Dendritic cell treated with granulocyte-macrophage colony-stimulating factor and Interleukin-4, amounts not matched to agents 40 ng/mL and 50 ng/mL, for 4 days (primary cell): ENCODE measurements around the gene DDX59.

ENCODE experiments used
- H3K27ac Mint-ChIP-seq: one replicate; pipeline ENCODE4 v1.8.0; 2022; ENCODE audit warnings: mild to moderate bottlenecking, mixed read lengths
- H3K27me3 Mint-ChIP-seq: one replicate; pipeline ENCODE4 v1.8.0; 2022; ENCODE audit warnings: mild to moderate bottlenecking, mixed read lengths
- H3K36me3 Mint-ChIP-seq: one replicate; pipeline ENCODE4 v1.8.0; 2022; ENCODE audit warnings: low read depth, mixed read lengths
- H3K4me1 Mint-ChIP-seq: one replicate; pipeline ENCODE4 v1.8.0; 2022; ENCODE audit warnings: low read depth, mixed read lengths
- H3K4me3 Mint-ChIP-seq: one replicate; pipeline ENCODE4 v1.8.0; 2022; ENCODE audit warnings: mild to moderate bottlenecking, moderate library complexity, mixed read lengths
- H3K9me3 Mint-ChIP-seq: one replicate; pipeline ENCODE4 v1.8.0; 2022; ENCODE audit warnings: mixed read lengths
- intact Hi-C: fragments of 100-400 bp; cut with micrococcal nuclease; formaldehyde crosslinking; loops from one replicate; pipeline ENCODE4 v1.15.0; 2022

DDX59 gene

DNA sequence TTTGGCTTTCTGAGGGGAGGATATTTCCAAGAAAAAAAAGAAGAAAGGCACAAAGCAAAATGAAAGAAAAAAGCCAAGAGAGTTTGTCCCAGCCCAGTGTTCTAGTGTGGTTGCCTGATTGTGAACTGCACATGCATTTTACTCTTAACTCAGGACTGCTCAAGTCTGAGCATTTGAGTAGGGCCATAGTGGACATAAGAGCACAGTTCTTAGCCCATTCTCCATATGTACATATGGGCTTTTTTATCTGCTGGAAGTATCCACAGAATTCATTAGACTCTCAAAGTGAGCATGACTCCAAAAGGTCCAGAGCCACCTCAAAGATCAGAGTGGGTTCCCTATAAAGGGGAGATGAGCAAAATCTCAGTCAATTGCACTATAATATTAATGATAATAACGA is 13.6 kb upstream of the DDX59 start:
- H3K4me3 Mint-ChIP-seq: no peak overlapping the region
- no peak overlapping the region for H3K27ac Mint-ChIP-seq
- H3K27me3 Mint-ChIP-seq: no peaks in the 10 kb centered on the region
- intact Hi-C loops: no loop called here
- no peaks in the 10 kb centered on the region for H3K36me3 Mint-ChIP-seq
- H3K9me3 Mint-ChIP-seq: no peaks in the 10 kb centered on the region
- H3K4me1 Mint-ChIP-seq: no peaks in the 10 kb centered on the region

DNA sequence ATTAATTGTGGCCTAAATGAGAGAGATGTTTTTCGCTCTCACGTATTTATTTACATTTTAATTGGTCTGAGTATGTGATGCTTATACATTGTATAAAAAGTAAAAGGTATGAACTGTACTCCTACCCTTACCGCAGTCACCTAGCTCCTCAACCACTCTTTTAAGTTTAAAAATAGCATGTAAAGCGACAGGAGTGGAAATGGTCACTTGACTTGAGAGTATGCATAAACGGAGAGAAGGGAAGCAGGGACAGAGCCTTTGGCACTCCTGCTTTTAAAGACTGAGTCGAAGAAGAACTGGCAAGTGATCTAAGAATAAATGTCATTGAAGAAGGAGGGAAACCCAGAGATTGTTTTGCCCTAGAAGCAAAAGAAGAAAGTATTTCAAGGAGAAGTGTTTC is 11.5 kb upstream of the DDX59 start:
- intact Hi-C loops: no loop called here
- no peaks in the 10 kb centered on the region for H3K4me1 Mint-ChIP-seq
- H3K9me3 Mint-ChIP-seq: no peaks in the 10 kb centered on the region
- no peaks in the 10 kb centered on the region for H3K36me3 Mint-ChIP-seq
- no peak overlapping the region for H3K4me3 Mint-ChIP-seq
- H3K27me3 Mint-ChIP-seq: no peaks in the 10 kb centered on the region
- H3K27ac Mint-ChIP-seq: no peak overlapping the region

DNA sequence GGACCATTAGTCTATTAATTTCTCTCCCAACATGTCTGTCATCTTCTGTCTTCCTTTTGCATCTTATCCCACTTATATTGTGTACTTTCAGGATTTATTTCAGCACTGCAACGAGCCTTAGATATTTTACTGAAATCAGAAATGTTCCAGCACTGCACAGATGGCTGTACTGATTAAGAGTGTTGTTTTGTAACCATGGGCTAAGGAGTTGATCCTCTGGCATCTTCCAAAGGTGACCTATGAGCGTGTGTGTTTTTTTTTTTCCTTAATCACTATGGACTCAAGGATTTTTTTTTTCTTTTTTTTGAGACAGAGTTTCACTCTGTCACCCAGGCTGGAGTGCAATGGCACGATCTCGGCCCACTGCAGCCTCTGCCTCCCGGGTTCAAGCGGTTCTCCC is 7.1 kb upstream of the DDX59 start:
- intact Hi-C loops: loop anchor here (10.0 kb wide), 1 partner anchor 128 kb away; no protein-coding TSS in a partner anchor
- Mint-ChIP-seq H3K27me3 (no peaks in the 10 kb centered on the region), H3K4me1 (peaks cover 13% of the 10 kb centered on the region), H3K9me3 (no peaks in the 10 kb centered on the region), H3K4me3 (no peak overlapping the region), H3K36me3 (no peaks in the 10 kb centered on the region), H3K27ac (no peak overlapping the region)

DNA sequence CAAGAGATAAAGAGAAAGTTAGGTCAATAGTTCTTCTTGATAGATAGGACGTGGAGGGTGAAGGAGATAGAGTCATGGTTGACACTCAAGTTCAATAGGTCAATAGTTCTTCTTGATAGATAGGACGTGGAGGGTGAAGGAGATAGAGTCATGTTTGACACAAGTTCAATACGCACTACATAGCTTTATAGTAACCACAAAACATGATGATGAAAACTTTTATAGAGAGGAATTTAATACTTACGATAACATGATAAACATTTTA is 5.8 kb upstream of the DDX59 start:
- intact Hi-C loops: loop anchor here (10.0 kb wide), 1 partner anchor 129 kb away; no protein-coding TSS in a partner anchor
- no peaks in the 10 kb centered on the region for H3K36me3 Mint-ChIP-seq
- no peaks in the 10 kb centered on the region for H3K9me3 Mint-ChIP-seq
- no peak overlapping the region for H3K27ac Mint-ChIP-seq
- H3K4me3 Mint-ChIP-seq: no peak overlapping the region
- no peaks in the 10 kb centered on the region for H3K27me3 Mint-ChIP-seq
- H3K4me1 Mint-ChIP-seq: peaks cover 25% of the 10 kb centered on the region

DNA sequence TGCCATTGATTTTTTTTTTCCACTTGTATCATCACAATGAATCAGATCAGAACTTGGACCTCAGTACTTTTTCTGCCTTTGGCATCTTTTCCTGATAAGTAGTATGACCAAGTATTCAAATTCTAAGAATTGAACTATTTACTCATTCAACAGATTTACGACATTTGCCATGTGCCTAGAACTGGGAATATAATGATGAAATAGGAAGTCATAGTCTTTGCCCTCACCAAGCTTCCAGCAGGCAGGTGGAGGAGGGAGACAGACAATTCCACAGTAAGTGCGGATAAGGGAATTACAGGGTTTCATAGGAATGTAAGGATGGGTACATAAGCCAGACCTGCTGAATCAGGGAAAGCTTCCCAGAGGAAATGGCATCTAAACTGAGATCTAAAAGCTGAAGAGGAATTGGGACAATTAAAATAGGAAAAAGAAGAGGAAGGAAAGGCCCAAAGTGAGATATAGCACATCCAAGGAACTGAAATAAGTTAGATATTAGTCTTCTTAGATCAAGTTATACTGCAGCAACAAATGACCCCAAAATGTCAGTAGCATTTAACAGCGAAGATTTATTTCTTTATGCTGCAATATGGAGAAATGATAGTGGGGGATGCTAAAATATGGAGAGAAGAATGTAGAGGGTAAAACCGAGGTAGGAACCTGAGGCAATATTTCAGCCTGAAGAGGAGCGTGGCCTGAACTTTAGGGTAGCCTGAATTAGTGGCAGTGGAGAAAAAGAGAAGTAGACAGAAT is 5.3 kb upstream of the DDX59 start:
- H3K36me3 Mint-ChIP-seq: no peaks in the 10 kb centered on the region
- no peak overlapping the region for H3K4me3 Mint-ChIP-seq
- H3K27me3 Mint-ChIP-seq: no peaks in the 10 kb centered on the region
- H3K4me1 Mint-ChIP-seq: peaks cover 26% of the 10 kb centered on the region
- no peak overlapping the region for H3K27ac Mint-ChIP-seq
- intact Hi-C loops: loop anchor here (10.0 kb wide), 1 partner anchor 130 kb away; no protein-coding TSS in a partner anchor
- H3K9me3 Mint-ChIP-seq: no peaks in the 10 kb centered on the region

DNA sequence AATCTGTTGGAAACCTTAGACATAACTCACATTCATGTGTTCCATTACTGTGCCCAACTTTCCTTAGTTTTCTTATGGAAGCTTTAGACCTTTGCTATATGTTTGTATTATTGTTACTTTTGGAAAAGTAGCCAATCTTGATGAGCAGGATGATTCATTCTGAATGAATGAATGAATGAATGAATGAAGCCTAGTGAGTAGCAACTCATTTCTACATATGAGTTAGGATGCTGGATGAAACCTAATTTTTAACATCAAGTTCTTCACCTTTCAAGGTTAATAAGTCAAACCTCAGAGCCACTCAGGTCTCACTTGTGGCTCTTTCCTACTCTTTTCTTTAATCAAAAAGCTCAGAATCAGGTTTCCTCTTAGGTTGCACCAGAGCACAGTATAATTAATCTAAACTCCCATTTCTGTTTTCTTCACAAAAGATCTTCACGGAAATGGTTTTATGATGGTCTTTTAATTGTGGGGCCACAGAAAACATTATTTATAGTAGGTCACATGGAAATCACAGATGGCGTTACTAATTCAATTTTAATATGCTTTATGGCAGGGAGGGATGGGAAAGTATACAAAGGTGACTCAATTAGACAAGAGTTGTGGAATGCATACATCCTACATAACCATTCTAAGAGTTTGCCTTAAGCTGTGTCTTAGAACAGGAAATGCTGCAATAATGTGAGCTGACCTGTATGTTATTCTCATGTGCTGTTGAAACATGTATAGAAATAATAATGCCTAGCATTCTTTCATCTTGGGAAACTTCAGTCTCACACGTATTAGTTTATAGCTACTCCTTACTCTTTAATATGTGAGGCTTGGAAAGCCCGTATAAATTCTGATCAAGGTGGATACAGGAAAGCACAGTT is 4.5 kb upstream of the DDX59 start:
- no peak overlapping the region for H3K27ac Mint-ChIP-seq
- H3K4me3 Mint-ChIP-seq: no peak overlapping the region
- no peaks in the 10 kb centered on the region for H3K36me3 Mint-ChIP-seq
- no peaks in the 10 kb centered on the region for H3K9me3 Mint-ChIP-seq
- H3K27me3 Mint-ChIP-seq: no peaks in the 10 kb centered on the region
- peaks cover 26% of the 10 kb centered on the region for H3K4me1 Mint-ChIP-seq
- intact Hi-C loops: loop anchor here (10.0 kb wide), 1 partner anchor 131 kb away; no protein-coding TSS in a partner anchor

DNA sequence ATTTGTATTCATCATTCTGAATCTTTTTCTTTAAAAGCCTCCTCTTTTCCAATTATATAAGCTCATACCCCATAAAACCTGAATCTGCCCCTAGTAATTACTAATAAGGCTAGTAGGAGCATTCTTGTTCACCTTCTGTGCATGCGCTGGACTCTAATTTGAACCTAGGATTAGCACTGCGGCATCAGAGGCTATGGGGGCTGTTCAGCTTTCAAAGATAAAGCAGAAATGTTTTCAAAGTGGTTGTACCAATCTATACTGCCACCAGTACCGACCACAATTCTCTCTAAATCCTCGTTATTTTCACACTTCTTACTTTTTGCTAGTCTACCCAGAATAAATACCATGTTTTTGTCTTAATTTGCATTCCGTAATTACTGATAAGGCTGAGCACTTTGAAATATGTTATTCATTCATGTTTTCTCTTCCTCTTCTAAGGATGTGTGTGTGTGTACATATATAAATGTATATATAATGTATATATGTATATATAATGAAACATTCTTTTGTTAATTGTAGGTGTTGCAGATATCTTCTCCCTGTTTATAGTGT is 1.6 kb upstream of the DDX59 start:
- Mint-ChIP-seq H3K27me3 (no peaks in the 10 kb centered on the region), H3K9me3 (no peaks in the 10 kb centered on the region), H3K36me3 (peaks cover 4% of the 10 kb centered on the region), H3K4me3 (no peak overlapping the region), H3K4me1 (peaks cover 37% of the 10 kb centered on the region), H3K27ac (no peak overlapping the region)
- intact Hi-C loops: loop anchor here (2.0 to 10.0 kb wide), 2 partner anchors 51 to 133 kb away; partner anchors contain the start of gene KIF14

DNA sequence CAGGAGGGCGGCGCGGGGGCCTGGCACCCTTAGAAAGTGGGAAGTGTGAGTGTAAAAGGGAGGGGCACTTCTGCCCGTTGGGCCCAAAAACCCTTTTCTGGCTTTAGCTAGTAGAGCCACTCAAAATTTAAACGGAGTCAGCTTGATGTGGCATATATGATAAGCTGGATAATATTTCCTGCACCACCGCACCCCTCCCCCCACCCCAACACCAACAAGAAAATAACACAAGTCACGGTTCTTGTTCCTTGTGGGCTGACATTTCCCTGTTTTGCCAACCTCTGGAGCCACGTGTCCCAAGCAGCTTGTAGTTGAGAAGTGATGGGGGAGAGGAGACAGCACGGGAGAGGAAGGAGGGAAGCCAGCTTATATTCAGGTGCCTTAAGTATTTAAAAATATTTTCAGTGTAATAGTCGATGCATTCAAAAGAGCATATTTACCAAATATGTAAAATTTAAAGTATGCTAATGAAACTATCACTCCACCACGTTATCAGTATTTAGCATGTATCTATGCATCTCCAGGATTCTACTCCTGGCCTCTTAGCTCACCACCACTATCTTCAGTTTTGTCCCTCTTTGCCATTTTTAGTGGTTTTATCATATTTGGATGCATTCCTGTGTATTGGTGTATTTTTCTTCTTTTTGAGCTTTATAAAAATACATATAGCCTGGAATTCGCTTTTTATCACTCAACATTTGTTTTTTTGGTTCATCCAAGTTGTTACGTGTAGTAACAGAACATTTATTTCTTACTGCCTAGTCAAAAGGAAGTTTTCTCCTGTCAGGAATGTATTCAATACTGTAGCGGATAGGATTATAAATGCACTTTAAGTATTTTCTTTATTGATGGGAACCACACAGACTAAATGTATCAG is 773 bp upstream of the DDX59 start:
- H3K9me3 Mint-ChIP-seq: no peaks in the 10 kb centered on the region
- H3K27me3 Mint-ChIP-seq: no peaks in the 10 kb centered on the region
- peaks cover 42% of the 10 kb centered on the region for H3K4me1 Mint-ChIP-seq
- intact Hi-C loops: loop anchor here (2.0 to 10.0 kb wide), 2 partner anchors 50 to 134 kb away; partner anchors contain the start of gene KIF14
- H3K4me3 Mint-ChIP-seq: peak overlapping the region; percentile 93
- H3K36me3 Mint-ChIP-seq: peaks cover 10% of the 10 kb centered on the region
- H3K27ac Mint-ChIP-seq: peak overlapping the region; percentile 98

DNA sequence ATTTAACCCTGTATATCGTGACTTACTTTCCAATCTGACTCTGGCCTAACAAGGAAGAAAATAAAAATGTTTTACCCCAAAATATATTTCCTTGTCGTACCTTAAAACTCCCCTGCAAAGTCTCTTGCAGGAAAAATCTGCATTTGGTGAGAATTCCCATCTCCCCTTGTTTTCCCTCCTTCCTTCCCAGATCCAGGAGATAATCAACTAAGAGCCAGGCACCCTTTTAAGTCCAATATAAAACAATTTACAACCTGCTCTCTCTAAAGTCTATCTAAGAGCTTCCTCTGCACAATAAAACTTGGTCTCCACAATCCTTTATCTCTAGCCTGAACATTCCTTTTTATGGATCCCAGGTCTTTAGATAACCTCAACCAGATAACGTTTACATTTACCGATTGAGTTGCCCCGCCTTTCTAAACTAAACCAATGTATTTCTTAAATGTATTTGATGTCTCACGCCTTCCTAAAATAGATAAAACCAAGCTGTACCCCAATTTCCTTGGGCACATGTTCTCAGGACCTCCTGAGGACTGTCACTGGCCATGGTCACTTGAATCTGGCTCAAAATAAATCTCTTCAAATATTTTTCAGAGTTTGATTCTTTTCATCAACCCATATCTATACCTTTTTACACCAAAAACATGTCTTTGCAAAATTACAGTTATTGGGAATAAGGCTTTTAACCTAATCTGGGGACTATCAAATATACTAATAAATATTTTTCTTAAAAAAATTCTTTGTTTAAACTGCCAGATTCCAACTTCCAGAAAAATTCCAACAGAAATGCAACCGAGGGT is 993 bp downstream of the DDX59 start:
- Mint-ChIP-seq H3K36me3 (peaks cover 25% of the 10 kb centered on the region), H3K4me1 (peaks cover 42% of the 10 kb centered on the region), H3K9me3 (no peaks in the 10 kb centered on the region), H3K4me3 (peak overlapping the region; percentile 93), H3K27ac (peak overlapping the region; percentile 98), H3K27me3 (no peaks in the 10 kb centered on the region)
- intact Hi-C loops: loop anchor here (1.0 to 5.0 kb wide), 3 partner anchors 14 to 69 kb away; partner anchors contain the start of gene CAMSAP2

DNA sequence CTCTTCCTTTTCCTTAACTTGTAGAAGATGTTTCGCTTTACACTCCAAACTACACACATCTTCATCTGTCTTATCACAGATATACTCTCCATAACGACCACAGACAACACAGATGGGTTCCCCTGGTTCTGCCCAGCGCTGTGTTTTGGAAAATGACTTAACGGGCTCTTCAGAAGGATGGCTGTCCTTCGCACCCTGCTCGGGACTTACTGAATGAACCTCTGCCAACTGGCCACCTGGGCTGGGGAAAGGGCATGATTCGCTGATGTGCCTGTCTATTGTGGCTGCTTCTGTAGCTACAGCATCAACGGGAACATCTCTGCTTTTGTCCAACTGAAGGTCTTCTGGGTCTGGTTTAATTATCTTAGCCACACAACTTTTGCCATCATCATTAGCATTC is 3.4 kb downstream of the DDX59 start:
- H3K4me3 Mint-ChIP-seq: no peak overlapping the region
- H3K27me3 Mint-ChIP-seq: no peaks in the 10 kb centered on the region
- intact Hi-C loops: loop anchor here (5.0 kb wide), 1 partner anchor 71 kb away; the partner anchor contains the start of gene CAMSAP2
- H3K4me1 Mint-ChIP-seq: peaks cover 49% of the 10 kb centered on the region
- no peaks in the 10 kb centered on the region for H3K9me3 Mint-ChIP-seq
- peak overlapping the region; percentile 35 for H3K27ac Mint-ChIP-seq
- H3K36me3 Mint-ChIP-seq: peaks cover 46% of the 10 kb centered on the region

DNA sequence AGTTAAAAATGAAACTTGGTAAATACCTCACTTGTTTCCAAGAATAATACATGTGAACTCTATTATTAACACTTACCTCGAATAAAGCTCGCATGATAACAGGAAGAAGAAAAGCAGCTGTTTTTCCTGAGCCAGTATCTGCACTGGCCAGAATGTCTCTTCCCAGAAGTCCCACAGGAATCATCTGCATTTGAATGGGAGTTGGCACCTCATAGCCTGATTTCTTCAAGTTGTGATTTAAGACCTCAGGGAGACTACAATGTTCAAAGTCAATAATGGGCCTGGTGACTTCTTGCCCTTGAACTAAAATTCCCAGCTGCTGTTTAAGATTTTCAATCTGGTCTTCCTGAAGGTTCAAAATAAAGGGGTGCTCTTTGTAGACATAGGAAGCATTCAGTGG is 3.8 kb downstream of the DDX59 start:
- Mint-ChIP-seq H3K9me3 (no peaks in the 10 kb centered on the region), H3K27me3 (no peaks in the 10 kb centered on the region), H3K4me3 (no peak overlapping the region), H3K27ac (peak overlapping the region; percentile 35), H3K4me1 (peaks cover 46% of the 10 kb centered on the region), H3K36me3 (peaks cover 50% of the 10 kb centered on the region)
- intact Hi-C loops: loop anchor here (5.0 kb wide), 1 partner anchor 71 kb away; the partner anchor contains the start of gene CAMSAP2

DNA sequence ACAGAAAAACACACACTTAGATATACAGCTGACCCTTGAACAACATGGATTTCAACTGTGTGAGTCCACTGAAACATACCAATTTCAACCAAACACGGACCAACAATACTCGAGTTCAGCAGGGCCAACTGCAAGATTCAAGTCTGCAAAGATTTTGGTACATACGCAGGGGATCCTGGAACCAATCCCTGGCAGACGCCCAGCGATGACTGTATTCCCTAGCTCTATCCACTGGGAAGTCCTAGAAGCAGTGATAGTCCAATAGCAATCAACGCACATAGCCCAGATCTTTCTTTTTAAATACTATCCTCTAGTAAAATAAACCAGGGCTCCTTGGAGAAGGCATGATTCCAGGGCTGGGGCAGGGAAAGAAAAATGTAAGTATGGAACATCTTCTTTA is 9.0 kb downstream of the DDX59 start:
- H3K27ac Mint-ChIP-seq: no peak overlapping the region
- peaks cover 44% of the 10 kb centered on the region for H3K4me1 Mint-ChIP-seq
- no peaks in the 10 kb centered on the region for H3K27me3 Mint-ChIP-seq
- H3K9me3 Mint-ChIP-seq: no peaks in the 10 kb centered on the region
- intact Hi-C loops: no loop called here
- no peak overlapping the region for H3K4me3 Mint-ChIP-seq
- peaks cover 89% of the 10 kb centered on the region for H3K36me3 Mint-ChIP-seq

DNA sequence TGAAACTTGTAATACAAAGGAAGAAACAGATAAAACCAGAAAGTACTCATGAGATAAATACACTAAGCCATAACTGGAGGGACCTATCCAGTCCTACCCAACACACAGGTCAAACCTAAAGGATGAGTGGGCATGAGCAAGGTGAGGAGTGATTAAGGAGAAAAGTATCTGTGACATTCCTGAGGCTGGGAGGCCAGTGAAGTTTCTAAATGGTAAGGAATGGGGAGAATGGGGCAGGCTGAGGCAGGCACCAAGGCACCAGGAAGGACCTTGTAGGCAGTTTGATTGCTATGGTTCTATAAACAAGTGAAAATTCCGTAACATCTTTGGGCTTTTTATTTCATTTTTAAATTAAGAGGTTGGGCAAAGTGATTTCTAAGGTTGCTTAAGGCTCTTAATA is 10.4 kb downstream of the DDX59 start:
- H3K27ac Mint-ChIP-seq: peak overlapping the region; percentile 38
- H3K27me3 Mint-ChIP-seq: no peaks in the 10 kb centered on the region
- no peak overlapping the region for H3K4me3 Mint-ChIP-seq
- H3K4me1 Mint-ChIP-seq: peaks cover 49% of the 10 kb centered on the region
- intact Hi-C loops: no loop called here
- no peaks in the 10 kb centered on the region for H3K9me3 Mint-ChIP-seq
- peaks cover 80% of the 10 kb centered on the region for H3K36me3 Mint-ChIP-seq
